ENCODE results near the gene LMBRD2. TPM values are rescaled to one million over a fixed set of nuclear protein-coding genes. Genes with fewer than 3 reads are reported as not detected.
"Not testable (repeated sequence)": the region's sequence is repeated elsewhere in the genome, so short reads cannot be mapped to it uniquely, and the experiment has no call there.

Gene LMBRD2
- 10 to 100 TPM in 3 of 4 donors, 1 to 10 TPM in 1; 9.5 to 17.1 (median 11.1) TPM for total RNA-seq

- Histone ChIP-seq H3K4me3 (peak within 1 kb of the TSS; percentile 96), H3K27me3 (no peaks in the 10 kb centered on the region), H3K27ac (peak within 1 kb of the TSS; percentile 85), H3K9me3 (no peaks in the 10 kb centered on the region), H3K4me1 (peaks cover 42% of the 10 kb centered on the region), H3K36me3 (peaks cover 4% of the 10 kb centered on the region)
- peak in 1 of 2 donors; percentile 48 for TF ChIP-seq POLR2A (IDR thresholded peaks at IDR 0.05)
- no peak for TF ChIP-seq EP300 (IDR thresholded peaks at IDR 0.05)
- TF ChIP-seq CTCF (IDR thresholded peaks at IDR 0.05): no peak
- TF ChIP-seq POLR2AphosphoS5 (IDR thresholded peaks at IDR 0.05): peak in 2 of 3 donors; percentile 53 to 66
- 0% methylated on average over 42 of the region's 81 CpGs for WGBS
- DNase-seq (ENCODE audit: low spot score in 2 of 2): peak; percentile 96 to 98
Observed at GRCh38 chr5:36151434-36152323, at the start of gene LMBRD2, which contains the start of gene SKP2. Gene LMBRD2 (minus strand): TSS chr5:36151887. CDS start chr5:36143349, 8,538 bp downstream. Gene SKP2 (plus strand): TSS chr5:36152111. CDS start chr5:36152263, 152 bp downstream.

GRCh38 chr5:36200513-36200912 lies 48.8 kb upstream of the LMBRD2 start:
- Histone ChIP-seq H3K4me3 (no peak overlapping the region), H3K36me3 (peaks cover 50% of the 10 kb centered on the region), H3K4me1 (no peaks in the 10 kb centered on the region), H3K9me3 (no peaks in the 10 kb centered on the region), H3K27ac (no peak overlapping the region), H3K27me3 (no peaks in the 10 kb centered on the region)
- TF ChIP-seq CTCF (IDR thresholded peaks at IDR 0.05) (no peak), POLR2A (IDR thresholded peaks at IDR 0.05) (no peak), POLR2AphosphoS5 (IDR thresholded peaks at IDR 0.05) (no peak), EP300 (IDR thresholded peaks at IDR 0.05) (no peak)
- DNase-seq (ENCODE audit: low spot score in 2 of 2): no peak
- WGBS: 88% methylated on average over 4 of the region's 4 CpGs

- Histone ChIP-seq H3K9me3 (no peaks in the 10 kb centered on the region), H3K4me1 (no peaks in the 10 kb centered on the region), H3K27ac (no peak overlapping the region), H3K4me3 (no peak overlapping the region), H3K36me3 (peaks cover 54% of the 10 kb centered on the region), H3K27me3 (no peaks in the 10 kb centered on the region)
- WGBS: 86% methylated on average over 2 of the region's 2 CpGs
- no peak for TF ChIP-seq CTCF (IDR thresholded peaks at IDR 0.05)
- TF ChIP-seq POLR2A (IDR thresholded peaks at IDR 0.05): no peak
- TF ChIP-seq EP300 (IDR thresholded peaks at IDR 0.05): no peak
- no peak for TF ChIP-seq POLR2AphosphoS5 (IDR thresholded peaks at IDR 0.05)
- DNase-seq (ENCODE audit: low spot score in 2 of 2): no peak
Observed at GRCh38 chr5:36199620-36200019, 47.9 kb upstream of the LMBRD2 start.

GRCh38 chr5:36198783-36199182 lies 47.1 kb upstream of the LMBRD2 start:
- peaks cover 57% of the 10 kb centered on the region for H3K36me3 ChIP-seq
- not testable (repeated sequence) for H3K4me3 ChIP-seq; H3K4me1 ChIP-seq; DNase-seq (ENCODE audit: low spot score in 2 of 2); H3K9me3 ChIP-seq; H3K27ac ChIP-seq; H3K27me3 ChIP-seq
- WGBS: 87% methylated on average over 3 of the region's 3 CpGs

GRCh38 chr5:36198281-36198680 lies 46.6 kb upstream of the LMBRD2 start:
- Histone ChIP-seq H3K27ac (no peak overlapping the region), H3K9me3 (no peaks in the 10 kb centered on the region), H3K27me3 (no peaks in the 10 kb centered on the region), H3K36me3 (peaks cover 52% of the 10 kb centered on the region), H3K4me1 (no peaks in the 10 kb centered on the region), H3K4me3 (no peak overlapping the region)
- TF ChIP-seq CTCF (IDR thresholded peaks at IDR 0.05) (no peak), POLR2AphosphoS5 (IDR thresholded peaks at IDR 0.05) (no peak), POLR2A (IDR thresholded peaks at IDR 0.05) (no peak), EP300 (IDR thresholded peaks at IDR 0.05) (no peak)
- DNase-seq (ENCODE audit: low spot score in 2 of 2): no peak

Measured in suprapubic skin (tissue), 4 donors.